ENCODE data around the gene LCN15.
A peak's percentile ranks its signal among the peaks of the same experiment; 100 is the strongest.
"Not testable (repeated sequence)": the region's sequence is repeated elsewhere in the genome, so short reads cannot be mapped to it uniquely, and the experiment has no call there.

The LCN15 gene

DNA sequence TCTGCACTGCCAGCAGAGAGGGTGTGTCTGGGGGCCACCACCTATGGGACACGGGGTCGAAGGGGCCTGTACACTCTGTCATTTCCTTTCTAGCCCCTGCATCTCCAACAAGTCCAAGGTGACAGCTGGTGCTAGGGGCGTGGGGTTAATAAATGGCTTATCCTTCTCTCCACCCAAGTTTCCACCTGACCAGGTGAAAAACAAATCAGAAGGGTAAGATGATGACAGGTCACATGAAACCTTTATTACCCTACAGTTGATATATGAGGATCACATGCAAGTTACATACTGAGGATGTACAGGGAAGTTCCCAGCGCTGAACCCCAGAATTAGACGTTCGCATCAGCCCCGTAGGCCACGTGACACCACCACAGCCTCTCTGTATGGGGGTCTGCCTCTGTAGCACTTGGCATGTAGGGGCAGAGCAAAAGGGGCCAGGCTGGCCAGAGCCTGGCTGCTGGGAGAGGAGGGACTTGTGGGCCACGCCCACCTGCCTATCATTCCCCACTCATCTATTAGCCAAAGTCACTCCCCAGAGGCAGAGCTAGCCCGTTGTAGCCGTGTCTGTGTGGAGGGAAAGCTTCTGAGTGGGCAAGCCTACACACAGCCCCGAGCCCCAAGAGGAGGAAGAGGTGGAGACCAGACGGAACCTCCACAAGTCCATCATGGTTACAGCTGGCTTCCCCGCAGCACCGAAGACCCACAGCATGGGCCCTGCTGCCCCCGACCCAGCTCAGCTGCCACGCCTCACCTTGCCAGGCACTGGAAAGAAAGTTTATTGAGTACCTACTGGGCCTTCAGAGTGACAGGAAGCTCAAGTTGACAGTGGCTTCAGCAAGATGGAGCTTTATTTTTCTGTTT is 29.0 kb upstream of the LCN15 start:
- DNase-seq = no peak

DNA sequence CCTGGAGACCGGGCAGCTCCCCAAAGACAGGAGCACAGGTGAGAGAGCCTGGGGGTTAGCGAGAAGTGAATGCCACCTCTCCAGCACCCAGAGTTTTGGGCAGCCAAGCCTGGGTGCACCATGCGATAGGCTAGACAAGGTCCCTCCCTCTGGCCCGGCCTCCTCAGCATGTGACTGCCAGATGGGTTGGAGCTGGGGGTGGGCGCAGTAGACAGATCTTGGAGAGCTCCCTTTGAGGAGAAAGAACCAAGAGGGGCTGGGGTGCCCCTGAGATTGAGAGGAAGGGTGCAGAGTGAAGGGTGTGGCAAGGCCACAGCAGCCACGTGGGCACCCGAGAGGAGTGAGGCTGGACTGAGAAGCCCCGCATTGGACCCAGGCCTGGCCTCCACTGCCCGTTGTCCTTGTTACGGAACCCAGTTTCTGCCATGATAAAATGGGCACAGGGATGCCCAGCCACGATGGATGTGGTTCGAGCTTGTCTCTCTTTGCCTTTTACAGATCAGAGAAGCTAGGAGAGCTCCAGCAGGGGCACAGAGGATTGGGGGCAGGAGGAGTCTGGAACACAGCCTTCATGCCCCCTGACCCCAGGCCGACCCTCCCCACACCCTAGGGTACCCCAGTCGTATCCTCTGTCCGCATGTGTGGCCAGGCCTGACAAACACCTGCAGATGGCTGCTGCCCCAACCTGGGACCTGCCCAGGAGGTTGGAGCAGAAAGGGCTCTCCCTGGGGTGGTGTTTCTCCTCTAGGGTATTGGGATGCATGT is 28.2 kb upstream of the LCN15 start:
- DNase-seq = no peak

DNA sequence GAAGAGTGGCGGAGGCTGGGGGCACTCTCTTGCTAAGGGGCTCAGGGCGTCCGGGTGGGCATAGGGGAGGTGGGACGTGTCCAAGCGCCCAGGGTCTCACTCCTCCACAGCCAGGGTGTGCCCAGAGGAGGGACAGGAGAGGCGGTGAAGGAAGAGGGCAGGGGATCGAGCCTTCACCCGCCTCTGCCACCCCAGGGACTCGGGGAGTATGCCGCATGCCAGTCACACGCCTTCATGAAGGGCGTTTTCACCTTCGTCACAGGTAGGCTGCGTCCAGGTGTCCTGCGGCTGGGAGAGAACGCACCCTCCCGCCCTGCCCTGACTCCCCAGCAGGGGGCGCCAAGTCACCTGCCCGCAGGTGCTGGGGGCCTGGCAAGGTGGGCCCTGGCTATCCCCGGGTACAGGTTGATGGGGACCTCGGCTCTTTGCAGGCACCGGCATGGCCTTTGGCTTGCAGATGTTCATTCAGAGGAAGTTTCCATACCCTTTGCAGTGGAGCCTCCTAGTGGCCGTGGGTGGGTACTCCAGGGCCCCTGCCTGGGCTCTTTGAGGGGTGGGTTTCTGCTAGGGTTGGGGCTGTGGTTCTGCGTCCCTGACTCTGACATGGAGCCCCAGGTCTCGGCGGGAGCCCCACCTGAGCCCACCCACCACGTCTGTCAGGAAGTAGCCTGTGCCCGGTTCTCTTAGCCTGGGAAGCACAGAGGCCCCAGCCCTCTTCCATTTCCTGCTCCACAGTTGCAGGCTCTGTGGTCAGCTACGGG is 27.4 kb upstream of the LCN15 start:
- peak; percentile 30 for DNase-seq

DNA sequence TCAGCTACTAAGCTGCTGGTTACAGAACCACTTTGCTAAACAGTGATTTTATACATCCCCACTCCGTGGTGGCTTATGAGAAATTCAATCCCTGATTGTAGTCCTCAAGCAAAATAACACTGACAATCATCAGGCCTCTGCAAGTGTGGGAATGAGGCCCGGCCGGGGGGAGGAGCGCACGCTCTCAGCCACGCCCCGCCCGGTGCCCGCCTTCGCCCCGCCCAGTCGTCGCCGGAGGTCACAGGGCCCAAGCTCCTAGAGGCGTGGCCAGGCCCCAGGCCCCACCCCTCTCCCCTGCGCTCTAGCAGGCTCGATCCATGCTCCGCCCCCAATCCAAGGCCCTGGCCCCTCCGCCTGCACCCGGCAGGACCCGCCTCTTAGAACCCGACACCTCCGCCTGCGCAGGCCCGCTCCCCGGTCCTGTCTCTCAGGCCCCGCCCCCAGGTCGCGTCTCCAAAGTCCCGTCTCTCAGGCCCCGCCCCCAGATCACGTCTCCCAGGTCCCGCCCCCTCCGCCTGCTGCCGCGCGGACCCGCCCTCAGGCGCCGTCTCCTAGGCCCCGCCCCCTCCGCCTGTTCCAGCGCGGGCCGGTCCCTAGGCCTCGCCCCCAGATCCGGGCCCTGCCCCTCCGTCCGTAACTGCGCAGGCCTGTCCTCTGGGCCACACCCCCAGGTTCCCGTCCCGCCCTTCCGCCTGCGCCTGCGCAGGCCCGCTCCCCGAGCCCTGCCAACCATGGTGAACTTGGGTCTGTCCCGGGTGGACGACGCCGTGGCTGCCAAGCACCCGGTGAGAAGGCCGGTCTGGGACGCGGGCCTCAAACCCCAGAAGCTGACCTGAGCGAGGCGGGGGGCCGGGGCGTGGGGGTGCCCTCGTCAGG is 26.6 kb upstream of the LCN15 start, which contains the start of gene TMEM141:
Gene TMEM141 (plus strand): TSS at position 705 of the 876 bp plus-strand sequence. CDS start 27 bp downstream, at position 732.
- peak; percentile 99 for DNase-seq

DNA sequence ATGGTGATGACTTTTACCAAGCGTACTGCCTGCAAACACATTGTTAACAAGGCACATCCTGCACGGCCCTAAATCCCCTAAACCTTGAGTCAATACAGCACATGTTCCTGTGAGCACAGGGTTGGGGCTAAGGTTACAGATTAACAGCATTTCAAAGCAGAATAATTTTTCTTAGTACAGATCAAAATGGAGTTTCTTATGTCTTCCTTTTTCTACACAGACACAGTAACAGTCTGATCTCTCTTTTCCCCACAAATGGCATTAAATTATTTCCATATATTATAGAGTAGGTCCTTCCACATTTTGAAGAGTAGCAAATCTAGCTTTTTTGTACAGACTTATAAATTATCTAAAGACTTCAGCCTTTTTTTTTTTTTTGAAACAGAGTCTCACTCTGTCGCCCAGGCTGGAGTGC is 25.2 kb upstream of the LCN15 start:
- no peak for DNase-seq

DNA sequence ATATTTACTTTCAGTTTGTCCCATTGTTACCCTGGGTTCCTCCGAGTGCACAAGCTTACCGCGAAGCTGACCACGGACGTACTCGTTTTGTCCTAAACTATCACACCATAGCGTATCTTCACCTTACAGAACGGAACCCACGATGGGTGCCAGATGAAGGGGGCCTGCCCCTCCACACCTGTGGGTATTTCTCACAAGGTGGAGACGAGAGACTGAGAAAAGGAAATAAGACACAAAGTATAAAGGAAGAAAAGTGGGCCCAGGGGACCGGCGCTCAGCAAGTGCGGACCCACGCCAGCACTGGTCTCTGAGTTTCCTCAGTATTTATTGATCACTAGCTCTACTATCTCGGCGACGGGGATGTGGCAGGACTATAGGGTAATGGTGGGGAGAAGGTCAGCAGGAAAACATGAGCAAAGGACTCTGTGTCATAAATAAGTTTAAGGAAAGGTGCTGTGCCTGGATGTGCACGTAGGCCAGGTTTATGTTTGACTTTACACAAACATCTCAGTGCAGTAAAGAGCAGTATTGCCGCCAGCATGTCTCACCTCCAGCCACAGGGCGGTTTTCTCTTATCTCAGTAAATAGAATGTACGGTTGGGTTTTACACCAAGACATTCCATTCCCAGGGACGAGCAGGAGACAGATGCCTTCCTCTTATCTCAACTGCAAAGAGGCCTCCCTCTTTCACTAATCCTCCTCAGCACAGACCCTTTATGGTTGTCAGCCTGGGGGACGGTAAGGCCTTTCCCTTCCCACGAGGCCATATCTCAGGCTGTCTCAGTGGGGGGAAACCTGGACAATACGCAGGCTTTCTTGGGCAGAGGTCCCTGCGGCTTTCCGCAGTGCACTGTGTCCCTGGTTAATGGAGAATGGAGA is 24.6 kb upstream of the LCN15 start:
- DNase-seq = not testable (repeated sequence)

DNA sequence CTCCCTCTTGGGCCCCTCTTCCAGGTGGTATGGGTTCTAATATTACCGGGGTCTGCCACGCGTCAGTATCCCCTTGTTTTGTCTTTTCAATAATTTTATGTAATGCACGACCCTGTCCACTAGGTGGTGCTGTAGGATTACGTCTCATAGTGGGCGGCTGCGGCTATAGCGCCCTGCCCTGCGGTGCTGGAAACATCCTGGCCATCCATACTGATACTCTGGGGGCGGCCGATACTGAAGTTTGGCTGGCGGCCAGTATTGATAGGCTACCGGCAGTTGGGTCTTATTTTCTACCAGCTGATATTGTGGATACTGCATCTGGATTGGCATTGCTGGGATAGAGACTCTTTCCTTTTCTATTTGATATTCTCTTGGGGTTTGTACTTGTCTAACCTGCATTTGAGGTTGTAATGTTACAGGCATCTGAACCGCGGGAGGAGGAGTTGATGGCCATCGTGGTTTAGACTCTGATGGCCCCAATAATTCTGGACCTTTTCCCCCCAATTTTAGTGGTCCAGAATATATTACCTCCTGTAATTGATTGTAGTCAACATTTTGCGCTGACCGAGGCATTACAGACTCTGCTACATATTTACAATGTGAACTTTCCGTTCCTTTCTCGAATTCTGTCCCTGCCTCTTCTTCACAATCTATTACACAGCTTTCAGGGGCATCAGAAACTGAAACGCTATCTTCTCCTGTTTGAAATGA is 23.5 kb upstream of the LCN15 start:
- peak; percentile 10 for DNase-seq

DNA sequence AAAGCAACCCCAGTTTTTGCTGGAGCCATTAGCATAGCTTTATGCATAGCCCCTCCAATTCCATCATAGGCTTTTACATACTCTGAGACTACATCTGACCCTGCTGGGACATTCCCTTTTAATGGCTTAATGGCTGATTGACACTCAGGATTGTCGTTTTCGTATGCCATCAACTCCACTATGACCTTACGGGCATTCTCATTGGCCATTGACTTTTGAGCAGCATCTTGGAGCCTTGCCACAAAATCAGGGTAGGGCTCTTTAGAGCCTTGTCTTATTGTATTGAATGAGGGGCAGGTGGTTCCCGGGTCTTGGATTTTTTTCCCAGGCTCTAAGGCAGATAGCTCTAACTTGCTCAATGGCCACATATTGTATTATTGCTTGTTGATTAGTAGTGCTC is 22.7 kb upstream of the LCN15 start:
- DNase-seq = not testable (repeated sequence)

DNA sequence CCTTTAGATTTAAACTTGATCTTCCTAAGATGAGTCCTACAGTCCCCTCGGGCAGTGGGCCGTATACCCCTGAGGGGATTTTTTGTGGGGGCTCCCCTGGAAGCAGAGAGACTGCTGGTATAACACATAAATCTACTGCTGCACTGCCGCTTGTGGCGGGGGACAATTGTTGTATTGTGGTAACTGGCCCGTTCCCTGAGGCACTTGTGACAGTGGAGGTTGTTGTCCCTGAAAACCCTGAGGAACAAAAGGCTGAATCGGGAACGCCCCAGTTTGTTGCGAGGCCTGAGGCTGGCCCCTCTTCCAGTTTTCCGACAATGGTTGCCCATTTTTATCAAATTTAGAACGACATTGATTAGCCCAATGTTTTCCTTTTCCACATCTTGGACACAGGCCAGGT is 22.1 kb upstream of the LCN15 start:
- DNase-seq = no peak

DNA sequence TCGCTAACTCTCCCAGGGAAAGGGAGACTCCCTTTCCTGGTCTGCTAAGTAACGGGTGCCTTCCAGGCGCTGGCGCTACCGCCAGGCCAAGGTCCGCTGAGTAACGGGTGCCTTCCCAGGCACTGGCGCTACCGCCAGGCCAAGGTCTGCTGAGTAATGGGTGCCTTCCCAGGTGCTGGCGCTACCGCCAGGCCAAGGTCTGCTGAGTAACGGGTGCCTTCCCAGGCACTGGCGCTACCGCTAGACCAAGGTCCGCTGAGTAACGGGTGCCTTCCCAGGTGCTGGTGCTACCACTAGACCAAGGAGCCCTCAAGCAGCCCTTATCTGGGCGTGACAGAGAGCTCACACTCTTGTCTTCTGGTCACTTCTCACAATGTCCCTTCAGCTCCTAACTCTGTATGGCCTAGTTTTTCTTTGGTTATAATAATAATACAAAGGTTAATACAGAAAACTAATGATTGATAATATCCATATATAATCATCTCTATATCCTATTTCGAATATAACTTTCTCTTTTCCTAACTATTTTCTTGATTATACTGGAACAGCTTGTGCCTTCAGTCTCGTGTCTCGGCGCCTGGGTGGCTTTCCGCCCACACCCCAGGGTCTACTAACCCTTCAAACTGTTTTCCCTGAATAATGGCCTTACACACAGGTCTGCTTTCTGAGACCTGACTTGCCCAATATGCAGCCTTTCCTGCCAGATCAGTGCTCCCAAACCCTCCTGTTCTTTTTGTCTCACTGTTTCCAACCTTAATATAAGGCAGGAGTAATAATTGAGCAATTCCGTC is 21.4 kb upstream of the LCN15 start:
- DNase-seq = not testable (repeated sequence)

DNA sequence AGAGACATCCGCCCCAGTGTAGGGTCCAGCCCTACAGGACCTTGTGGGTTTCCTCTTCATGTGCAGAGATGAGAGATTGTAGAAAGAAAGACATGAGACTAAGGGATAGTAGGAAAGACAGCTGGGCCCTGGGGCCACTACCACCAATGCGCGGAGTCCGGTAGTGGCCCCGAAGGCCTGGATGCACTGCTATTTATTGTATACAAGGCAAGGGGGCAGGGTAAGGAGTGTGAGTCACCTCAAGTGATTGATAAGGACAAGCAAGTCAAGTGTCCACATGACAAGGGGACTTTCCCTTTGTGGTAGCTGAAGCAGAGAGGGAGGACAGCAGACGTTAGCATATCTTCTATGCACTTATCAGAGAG is 20.7 kb upstream of the LCN15 start:
- DNase-seq = no peak

DNA sequence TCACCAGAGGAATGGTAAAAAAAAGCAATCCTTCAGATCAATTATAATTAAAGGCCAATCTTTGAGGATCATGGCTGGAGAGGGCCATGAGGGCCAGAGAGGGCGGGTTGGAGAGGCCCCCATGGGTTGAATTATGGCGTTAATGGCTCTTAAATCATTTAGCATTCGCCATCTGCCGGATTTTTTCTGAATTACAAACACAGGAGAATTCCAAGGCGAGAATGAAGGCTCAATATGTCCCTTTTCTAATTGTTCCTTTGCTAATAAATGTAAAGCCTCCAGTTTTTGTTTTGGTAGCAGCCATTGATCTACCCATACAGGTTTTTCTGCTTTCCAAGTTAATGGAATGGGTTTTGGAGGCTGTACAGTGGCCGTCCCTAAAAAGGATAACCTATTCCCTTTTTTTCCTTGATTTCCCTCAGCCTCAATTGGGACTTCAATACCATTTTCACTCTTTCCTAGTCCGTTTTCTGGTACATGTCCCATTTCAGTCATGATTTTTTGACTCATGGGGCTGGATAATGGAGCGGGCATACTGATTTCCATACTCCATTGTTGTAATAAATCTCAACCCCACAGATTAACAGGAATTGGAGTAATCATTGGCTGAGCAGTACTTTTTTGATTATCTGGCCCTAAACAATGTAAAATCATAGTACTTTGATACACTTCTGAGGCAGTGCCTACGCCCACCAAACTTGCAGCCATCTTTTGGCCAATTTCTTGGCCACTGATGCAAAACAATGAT is 20.1 kb upstream of the LCN15 start:
- DNase-seq = no peak

DNA sequence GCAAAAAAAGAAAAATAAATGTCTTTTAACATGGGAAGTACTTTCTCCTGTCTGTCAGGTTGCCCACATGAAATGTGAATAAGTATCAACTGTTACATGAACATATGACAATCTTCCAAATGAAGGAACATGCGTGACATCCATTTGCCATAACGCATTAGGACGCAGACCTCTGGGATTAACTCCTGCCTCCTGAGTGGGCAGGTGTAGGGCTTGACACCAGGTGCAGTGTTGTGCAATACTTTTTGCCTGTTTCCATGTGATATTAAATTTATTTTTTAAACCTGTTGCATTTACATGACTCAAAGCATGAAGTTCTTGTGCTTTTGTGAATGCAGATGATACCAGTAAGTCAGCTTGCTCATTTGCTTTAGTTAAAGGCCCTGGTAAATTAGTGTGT is 18.1 kb upstream of the LCN15 start:
- DNase-seq = no peak

DNA sequence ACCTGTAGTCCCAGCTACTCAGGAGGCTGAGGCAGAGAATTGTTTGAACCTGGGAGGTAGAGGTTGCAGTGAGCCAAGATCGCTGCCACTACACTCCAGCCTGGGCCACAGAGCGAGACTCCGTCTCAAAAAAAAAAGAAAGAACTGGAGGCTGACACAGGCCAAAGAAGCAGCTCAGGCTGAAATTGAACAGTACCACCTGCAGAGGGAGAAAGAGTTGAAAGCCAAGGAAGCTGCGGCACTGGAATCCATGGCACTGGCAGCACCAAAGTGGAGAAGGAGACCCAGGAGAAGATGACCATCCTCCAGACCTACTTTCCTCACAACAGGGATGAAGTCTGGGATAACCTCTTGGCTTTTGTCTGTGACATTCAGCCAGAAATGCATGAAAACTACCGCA is 15.5 kb upstream of the LCN15 start:
- no peak for DNase-seq

DNA sequence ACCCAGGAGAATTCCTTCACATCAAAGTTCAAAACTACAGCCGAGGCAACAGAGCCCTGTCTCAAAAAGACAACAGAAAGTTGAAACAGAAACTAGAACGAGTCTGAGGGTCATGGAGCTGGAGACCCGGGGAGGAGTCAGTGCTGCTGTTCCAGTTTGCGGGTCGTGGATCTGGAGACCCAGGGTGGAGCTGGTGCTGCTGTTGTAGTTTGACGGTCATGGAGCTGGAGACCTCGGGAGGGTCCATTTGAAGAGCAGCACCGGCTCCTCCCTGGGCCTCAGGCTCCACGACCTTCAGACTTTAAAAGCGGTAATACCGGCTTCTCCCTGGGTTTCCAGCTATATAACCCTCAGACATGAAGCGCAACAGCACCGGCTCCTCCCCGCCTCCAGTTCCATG is 13.0 kb upstream of the LCN15 start:
- DNase-seq = no peak

DNA sequence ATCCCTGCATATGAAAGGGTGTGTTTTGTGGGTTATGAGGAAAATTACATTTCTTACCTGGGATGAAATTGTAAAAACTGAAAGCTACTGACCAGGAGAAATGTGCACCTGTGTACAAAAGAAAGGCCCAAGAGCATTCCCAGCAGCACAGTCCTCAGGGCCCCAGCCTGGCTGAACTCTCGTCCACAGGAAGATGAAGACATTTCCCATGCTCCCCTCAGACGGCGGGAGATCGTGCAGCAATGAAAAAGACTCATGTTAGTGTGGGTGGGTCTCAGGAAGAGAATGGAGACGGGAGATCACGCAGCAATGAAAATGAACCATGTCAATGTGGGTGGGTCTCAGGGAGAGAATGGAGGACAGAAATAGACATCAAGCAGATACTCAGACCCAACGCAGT is 12.6 kb upstream of the LCN15 start:
- DNase-seq = no peak

DNA sequence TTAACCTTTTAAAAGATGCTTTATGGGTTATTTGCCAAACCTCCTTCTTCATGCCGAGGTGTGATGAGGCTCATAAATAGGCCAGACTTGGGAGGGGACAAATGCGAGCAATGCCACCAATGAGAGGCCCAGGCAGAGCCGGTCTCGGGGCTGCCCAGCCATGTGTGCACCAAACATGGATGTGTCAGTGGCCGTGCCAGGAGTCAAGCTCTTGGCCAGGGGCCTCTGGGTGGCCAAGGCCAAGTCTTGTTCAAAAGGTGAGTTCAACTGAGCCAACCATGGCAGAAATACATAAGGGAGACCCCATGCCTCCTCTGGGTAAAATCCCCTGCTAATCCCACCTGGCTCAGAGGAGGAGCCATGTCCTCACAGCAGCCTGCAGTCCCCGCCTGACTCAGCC is 10.9 kb upstream of the LCN15 start:
- DNase-seq = no peak

DNA sequence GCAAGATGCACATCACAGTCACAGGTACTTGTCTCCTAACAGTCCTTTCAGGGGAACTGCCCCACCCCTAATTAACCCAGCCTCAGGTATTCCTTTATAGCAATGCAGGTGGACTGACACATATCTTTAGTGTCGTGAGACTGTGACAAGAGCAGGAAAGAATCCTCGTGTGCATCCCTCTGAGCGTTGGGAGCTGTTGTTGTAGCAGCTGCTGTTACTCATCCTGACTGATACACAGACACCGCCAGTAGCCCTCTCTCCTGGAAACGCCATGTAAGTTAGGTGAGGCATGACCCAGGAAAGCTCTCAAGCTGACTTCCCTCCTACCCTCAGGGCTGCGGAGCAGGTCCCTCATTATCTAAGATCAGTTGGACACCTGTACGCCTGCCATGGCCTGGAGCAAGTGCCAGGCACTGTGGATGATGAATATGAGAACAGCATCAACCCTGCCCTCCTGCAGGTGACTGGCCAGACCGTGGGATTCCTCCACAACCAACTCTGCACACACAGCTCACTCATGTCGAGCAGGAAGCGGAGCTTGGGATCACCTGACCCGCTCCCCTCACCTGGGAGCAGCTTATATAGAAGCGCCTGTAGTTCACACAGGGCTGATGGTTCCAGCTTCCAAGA is 10.2 kb upstream of the LCN15 start:
- DNase-seq = no peak
